AG10803 (cell line): Measurements from ENCODE around the gene HAPLN1.

ENCODE experiments used
- DNase-seq: peaks from one replicate; pipeline ENCODE4 v3.0.0; 2010; ENCODE audit warnings: low read depth
- H3K4me3 ChIP-seq: 2 replicates; pipeline ENCODE4 v1.5.1; 2011; ENCODE audit warnings: mild to moderate bottlenecking, low read length, control low read depth
- TF ChIP-seq, protein P1 (sequence below): conservative IDR thresholded peaks from 2 replicates; pipeline ENCODE4 v1.5.1; 2011; ENCODE audit warnings: mild to moderate bottlenecking, low read length, control low read depth, inconsistent platforms

Gene HAPLN1

DNA sequence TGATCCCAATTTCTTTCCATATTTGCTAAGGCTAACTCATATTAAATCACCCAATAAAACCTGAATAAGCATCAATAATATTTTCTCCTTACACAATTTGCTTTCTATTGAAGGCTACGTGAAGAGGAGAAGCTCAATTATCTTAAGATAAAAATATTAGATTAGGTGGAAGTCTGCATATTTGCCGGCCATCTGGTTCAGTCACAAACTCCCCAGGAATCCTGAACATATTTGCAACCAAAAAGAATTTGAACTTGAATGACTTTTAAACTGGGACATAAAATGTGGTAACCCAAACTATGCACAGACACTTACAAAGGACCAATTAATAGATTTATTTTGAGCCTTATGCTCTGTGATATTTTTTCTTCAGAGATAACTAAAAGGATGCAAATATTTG is 92.3 kb downstream of the HAPLN1 start:
- peak; percentile 62 for DNase-seq
- TF ChIP-seq, protein P1, sequence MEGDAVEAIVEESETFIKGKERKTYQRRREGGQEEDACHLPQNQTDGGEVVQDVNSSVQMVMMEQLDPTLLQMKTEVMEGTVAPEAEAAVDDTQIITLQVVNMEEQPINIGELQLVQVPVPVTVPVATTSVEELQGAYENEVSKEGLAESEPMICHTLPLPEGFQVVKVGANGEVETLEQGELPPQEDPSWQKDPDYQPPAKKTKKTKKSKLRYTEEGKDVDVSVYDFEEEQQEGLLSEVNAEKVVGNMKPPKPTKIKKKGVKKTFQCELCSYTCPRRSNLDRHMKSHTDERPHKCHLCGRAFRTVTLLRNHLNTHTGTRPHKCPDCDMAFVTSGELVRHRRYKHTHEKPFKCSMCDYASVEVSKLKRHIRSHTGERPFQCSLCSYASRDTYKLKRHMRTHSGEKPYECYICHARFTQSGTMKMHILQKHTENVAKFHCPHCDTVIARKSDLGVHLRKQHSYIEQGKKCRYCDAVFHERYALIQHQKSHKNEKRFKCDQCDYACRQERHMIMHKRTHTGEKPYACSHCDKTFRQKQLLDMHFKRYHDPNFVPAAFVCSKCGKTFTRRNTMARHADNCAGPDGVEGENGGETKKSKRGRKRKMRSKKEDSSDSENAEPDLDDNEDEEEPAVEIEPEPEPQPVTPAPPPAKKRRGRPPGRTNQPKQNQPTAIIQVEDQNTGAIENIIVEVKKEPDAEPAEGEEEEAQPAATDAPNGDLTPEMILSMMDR: no peak

DNA sequence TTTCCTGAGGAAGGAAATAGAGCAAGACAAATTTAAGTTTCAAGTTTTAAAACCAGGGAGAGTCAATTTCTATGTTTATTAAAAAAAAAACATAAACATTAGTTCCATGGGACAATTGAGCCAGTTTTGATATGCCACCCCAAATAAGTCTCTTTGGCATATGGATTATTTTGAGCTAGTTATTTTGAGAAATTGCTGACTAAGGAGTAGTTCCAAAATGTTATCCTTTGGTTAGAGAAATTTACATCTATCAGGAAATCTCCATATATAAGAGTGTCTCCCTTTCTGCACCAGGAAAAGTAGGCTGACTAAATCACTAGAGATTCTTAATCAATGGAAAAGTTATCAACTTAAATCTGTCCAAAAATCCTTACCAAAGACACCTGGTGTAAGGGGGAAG is 105.8 kb downstream of the HAPLN1 start:
- no peak for DNase-seq
- TF ChIP-seq, protein P1: no peak
- H3K4me3 ChIP-seq: no peak overlapping the region

More for the DNA sequence above, 92.3 kb downstream of the HAPLN1 start:
- H3K4me3 ChIP-seq: no peak overlapping the region

DNA sequence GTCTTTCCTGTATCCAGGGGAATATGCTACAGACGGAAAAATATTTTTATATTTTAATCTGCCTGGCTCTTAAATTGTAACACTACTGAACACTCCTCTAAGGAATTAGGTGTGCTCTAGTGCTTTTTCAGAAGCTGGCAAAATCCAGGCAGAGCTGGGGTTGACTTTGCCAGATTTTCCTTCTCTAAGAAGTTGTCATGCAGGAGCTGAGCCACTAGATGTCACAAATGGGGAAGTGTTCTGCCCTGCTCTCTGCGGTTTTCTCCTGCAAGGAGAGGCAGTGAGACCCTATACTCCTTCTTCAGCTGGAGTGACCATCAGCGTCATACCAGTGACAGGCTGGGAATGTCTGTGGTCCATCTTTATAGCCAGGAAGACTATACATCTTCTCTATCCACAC is 112.5 kb downstream of the HAPLN1 start:
- H3K4me3 ChIP-seq: no peak overlapping the region
- DNase-seq: peak; percentile 47
- TF ChIP-seq, protein P1: peak; percentile 72

DNA sequence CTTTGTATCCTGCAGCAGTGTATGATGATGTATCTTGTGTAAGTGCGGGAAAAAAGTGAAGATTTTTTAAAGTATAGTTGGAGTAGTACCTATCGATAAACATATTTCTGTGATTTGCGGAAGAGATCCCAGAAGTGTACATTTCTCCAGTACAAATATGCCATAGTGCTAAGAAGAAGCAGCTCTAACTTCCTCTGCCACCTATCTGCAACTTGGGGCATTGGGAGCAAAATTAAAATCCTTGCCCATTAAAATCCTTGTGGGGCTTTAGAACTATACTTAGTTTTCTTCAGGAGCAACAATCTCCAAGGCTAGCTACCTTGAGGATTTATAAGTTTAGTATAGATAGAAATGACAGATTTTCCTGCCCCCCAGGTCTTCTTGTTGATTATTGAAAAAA is 125.4 kb downstream of the HAPLN1 start:
- TF ChIP-seq, protein P1: peak; percentile 33; the same call in 1 of the 2 replicates
- H3K4me3 ChIP-seq: no peak overlapping the region
- no peak for DNase-seq

DNA sequence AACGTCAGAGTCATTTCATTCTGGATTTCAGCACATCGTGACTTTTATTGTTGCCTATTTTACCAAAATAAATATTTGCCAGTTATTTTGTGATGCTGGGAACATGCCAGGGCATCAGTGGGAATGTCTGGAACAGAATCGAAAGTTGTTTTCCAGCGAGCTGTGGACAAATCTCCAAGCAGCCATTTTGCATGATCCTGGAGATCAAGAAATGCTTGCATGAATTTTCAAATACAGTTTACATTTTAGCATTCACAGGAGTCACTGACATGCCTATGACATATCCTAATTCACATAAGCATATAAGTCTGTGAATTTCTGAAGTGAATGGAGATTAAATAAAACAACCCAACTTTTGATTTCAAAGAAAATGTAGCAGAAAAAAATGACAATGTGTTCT is 129.7 kb downstream of the HAPLN1 start:
- TF ChIP-seq, protein P1: no peak
- H3K4me3 ChIP-seq: no peak overlapping the region
- DNase-seq: no peak

DNA sequence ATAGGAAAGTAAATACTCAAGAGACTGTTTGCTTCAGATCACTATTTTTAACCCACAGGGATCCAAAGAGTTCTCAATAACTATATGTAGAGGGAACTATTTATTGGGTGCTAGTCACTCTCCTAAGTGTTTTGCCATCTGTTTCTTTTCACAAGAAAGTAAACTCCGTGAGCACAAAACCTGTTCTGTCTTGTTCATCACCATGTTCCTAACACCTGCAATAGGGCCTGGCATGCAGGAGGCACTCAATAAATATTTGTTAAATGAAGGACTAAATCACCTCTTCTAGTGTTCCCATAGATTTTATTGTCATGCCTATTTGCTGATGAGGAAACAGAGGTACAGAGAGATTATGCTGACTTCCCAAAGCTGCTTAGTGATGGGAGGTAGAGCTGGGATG is 130.9 kb downstream of the HAPLN1 start:
- DNase-seq: no peak
- no peak overlapping the region for H3K4me3 ChIP-seq
- TF ChIP-seq, protein P1: no peak
